RPMI7951 (cell line): ENCODE measurements around the gene STIM1. TPM values are rescaled to one million over a fixed set of nuclear protein-coding genes. Genes with fewer than 3 reads are reported as not detected.
"Not testable (repeated sequence)": the region's sequence is repeated elsewhere in the genome, so short reads cannot be mapped to it uniquely, and the experiment has no call there.

ENCODE experiments used
- DNase-seq: peaks from one replicate; pipeline ENCODE4 v3.0.0-alpha.2; 2012; ENCODE audit warnings: low read depth
- total RNA-seq: library from RNA; depleted of rRNA; stranded (reverse); fragments of >200 nt; shearing (Covaris generic); gene quantifications from 2 replicates; pipeline ENCODE4 v1.2.3, GENCODE V29; 2014

Gene STIM1
- total RNA-seq, 1 experiment from 2014 or later, result 13.8 TPM

GRCh38 chr11:4026389-4026788 is 170.9 kb downstream of the STIM1 start:
- no peak for DNase-seq

- DNase-seq, result no peak
Observed at GRCh38 chr11:4027746-4028145, 172.3 kb downstream of the STIM1 start.

- no peak for DNase-seq
Observed at GRCh38 chr11:4030197-4030596, 174.7 kb downstream of the STIM1 start.

GRCh38 chr11:4032097-4032496 is 176.6 kb downstream of the STIM1 start:
- DNase-seq, result no peak

GRCh38 chr11:4035985-4036384 is 180.5 kb downstream of the STIM1 start:
- DNase-seq, result no peak

- peak; percentile 15 for DNase-seq
Observed at GRCh38 chr11:4039011-4039410, 183.5 kb downstream of the STIM1 start.

- DNase-seq, result no peak
Observed at GRCh38 chr11:4040461-4040860, 185.0 kb downstream of the STIM1 start.

GRCh38 chr11:4041731-4042391 is 186.4 kb downstream of the STIM1 start:
- DNase-seq, result peak; percentile 24

GRCh38 chr11:4044976-4045646 is 189.6 kb downstream of the STIM1 start:
- DNase-seq, result peak; percentile 49

GRCh38 chr11:4048340-4048739 is 192.9 kb downstream of the STIM1 start:
- peak; percentile 33 for DNase-seq

- no peak for DNase-seq
Observed at GRCh38 chr11:4049006-4049405, 193.5 kb downstream of the STIM1 start.

- DNase-seq, result no peak
Observed at GRCh38 chr11:4050138-4050537, 194.7 kb downstream of the STIM1 start.

GRCh38 chr11:4053200-4053599 is 197.7 kb downstream of the STIM1 start:
- not testable (repeated sequence) for DNase-seq

- DNase-seq, result no peak
Observed at GRCh38 chr11:4054643-4055042, 199.2 kb downstream of the STIM1 start.

GRCh38 chr11:4059424-4059823 is 204.0 kb downstream of the STIM1 start:
- DNase-seq, result no peak

GRCh38 chr11:4060182-4060923 is 204.9 kb downstream of the STIM1 start:
- no peak for DNase-seq

- DNase-seq, result no peak
Observed at GRCh38 chr11:4061700-4062099, 206.2 kb downstream of the STIM1 start.

GRCh38 chr11:4063348-4063747 is 207.9 kb downstream of the STIM1 start:
- DNase-seq, result no peak

GRCh38 chr11:4064278-4064955 is 209.0 kb downstream of the STIM1 start:
- no peak for DNase-seq

- DNase-seq, result no peak
Observed at GRCh38 chr11:4065086-4065485, 209.6 kb downstream of the STIM1 start.

- no peak for DNase-seq
Observed at GRCh38 chr11:4065601-4066377, 210.3 kb downstream of the STIM1 start.
